KOPT-K1 (cell line): ENCODE data around the gene UBE2E2.

ENCODE experiments used
- H3K27ac ChIP-seq: fragments of 200-600 bp; sonication (generic); 2 replicates; pipeline ENCODE4 v1.5.1; 2016; ENCODE audit warnings: antibody characterized with exemption, mild to moderate bottlenecking, low read depth, low read length; ENCODE audit not compliant: poor library complexity, severe bottlenecking
- H3K36me3 ChIP-seq: fragments of 200-600 bp; sonication (generic); 2 replicates; pipeline ENCODE4 v1.5.1; 2017; ENCODE audit warnings: antibody characterized with exemption, mild to moderate bottlenecking, low read length, moderate library complexity; ENCODE audit not compliant: insufficient read depth
- H3K9me3 ChIP-seq: fragments of 200-600 bp; sonication (generic); 2 replicates; pipeline ENCODE4 v1.5.1; 2017; ENCODE audit warnings: antibody characterized with exemption, low read length, mild to moderate bottlenecking; ENCODE audit not compliant: insufficient read depth, poor library complexity, severe bottlenecking

Gene UBE2E2

GRCh38 chr3:23590424-23591273, 387.5 kb downstream of the UBE2E2 start:
- Histone ChIP-seq H3K36me3 (no peaks in the 10 kb centered on the region), H3K27ac (no peak overlapping the region)

DNA sequence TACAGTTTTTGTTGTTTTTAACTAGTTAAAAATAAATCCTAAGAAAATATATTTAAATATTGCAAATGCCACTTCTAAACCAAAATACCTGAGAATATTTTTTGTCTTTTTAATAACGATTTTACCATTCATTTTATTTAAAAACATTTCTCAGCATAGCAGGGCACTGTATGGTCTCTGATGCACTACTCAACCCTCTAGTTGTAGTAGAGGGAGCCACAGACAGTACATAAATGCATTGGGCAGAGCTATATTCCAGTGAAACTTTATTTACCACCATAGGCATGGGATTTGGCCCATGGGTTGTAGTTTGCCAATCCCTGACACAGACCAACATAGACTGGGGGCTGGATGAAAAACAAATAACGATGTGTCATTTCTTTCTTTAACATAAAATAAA, 388.2 kb downstream of the UBE2E2 start:
- H3K9me3 ChIP-seq, result no peaks in the 10 kb centered on the region
- H3K27ac ChIP-seq, result no peak overlapping the region
- H3K36me3 ChIP-seq, result no peaks in the 10 kb centered on the region

More at GRCh38 chr3:23590424-23591273, 387.5 kb downstream of the UBE2E2 start:
- H3K9me3 ChIP-seq, result no peaks in the 10 kb centered on the region

GRCh38 chr3:23592961-23593931, 390.1 kb downstream of the UBE2E2 start:
- Histone ChIP-seq H3K27ac (no peak overlapping the region), H3K9me3 (no peaks in the 10 kb centered on the region), H3K36me3 (no peaks in the 10 kb centered on the region)

DNA sequence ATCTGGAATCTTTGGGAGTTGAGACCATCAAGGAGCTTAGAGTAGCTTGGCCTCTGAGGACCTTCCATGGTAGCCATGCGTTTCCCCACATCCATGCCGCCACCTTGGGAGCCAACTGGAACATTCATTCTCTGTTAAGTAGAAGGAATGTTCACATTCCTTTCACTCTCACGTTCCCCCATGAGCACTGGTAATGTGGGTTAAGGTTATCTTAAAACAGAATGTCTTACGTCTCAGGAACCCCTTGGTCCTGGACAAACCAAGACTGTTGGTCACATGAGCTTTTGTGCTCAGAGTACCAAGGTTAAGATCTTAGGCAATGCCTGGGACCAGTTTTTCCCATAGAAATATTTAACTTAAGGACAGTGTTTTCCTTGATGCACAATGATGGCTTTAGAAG, 390.9 kb downstream of the UBE2E2 start:
- no peaks in the 10 kb centered on the region for H3K9me3 ChIP-seq

GRCh38 chr3:23594894-23595670, 392.0 kb downstream of the UBE2E2 start:
- no peaks in the 10 kb centered on the region for H3K9me3 ChIP-seq
- H3K27ac ChIP-seq, result no peak overlapping the region
- H3K36me3 ChIP-seq, result no peaks in the 10 kb centered on the region

More for the DNA sequence above, 390.9 kb downstream of the UBE2E2 start:
- Histone ChIP-seq H3K27ac (no peak overlapping the region), H3K36me3 (no peaks in the 10 kb centered on the region)

DNA sequence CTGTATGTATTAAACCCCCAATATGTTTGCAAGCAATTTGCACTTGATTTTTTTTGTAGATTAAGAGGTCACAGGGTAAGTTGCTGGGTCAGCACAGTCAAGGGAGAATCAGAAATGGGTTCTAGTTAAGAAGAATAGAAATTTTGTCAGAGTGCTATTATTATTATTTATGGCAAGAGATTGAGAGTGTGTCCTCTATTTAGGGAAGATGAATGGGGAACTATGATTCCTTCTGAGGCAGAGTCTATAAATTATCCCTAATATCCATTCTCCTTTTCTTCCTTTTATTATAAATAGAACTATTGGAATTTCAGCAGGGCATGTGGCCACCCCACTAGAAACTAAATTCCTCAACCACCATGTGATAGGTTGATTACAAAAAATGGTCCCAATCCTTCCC, 392.7 kb downstream of the UBE2E2 start:
- H3K36me3 ChIP-seq, result no peaks in the 10 kb centered on the region
- H3K27ac ChIP-seq, result no peak overlapping the region

DNA sequence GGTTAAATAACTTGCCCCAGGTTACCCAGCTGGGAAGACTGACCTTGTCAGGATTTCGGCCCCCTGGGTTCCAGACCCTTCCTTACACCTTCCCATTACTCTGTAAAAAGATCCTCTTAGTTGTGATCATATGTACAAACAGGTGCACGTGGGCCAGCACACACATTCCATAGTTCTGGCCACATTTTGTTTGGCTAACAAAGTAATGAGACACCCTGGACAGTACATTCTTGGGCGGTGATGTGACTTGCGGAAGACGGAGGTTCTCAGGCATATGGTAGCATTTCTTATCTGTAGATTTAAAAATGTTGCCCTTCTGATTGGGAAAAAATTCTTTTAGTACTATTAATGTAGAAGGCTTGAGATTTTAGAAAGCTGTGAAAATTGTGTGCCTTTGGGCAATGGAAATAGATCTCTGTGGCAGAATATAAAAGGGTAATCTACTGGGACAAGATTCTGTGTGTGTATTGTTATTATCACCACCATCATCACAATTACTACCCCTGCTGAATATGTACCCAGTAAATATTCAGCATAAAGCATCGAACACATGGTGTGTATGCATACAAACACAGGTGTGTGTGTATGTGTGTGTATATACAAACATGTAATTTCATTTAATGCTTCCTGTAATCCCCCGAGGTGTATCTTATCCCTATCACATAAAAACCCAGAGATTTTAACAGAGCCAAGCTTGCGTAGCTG, 397.2 kb downstream of the UBE2E2 start:
- Histone ChIP-seq H3K36me3 (no peaks in the 10 kb centered on the region), H3K27ac (no peak overlapping the region), H3K9me3 (no peaks in the 10 kb centered on the region)

More for the DNA sequence above, 392.7 kb downstream of the UBE2E2 start:
- no peaks in the 10 kb centered on the region for H3K9me3 ChIP-seq

- Histone ChIP-seq H3K9me3 (no peaks in the 10 kb centered on the region), H3K27ac (no peak overlapping the region), H3K36me3 (no peaks in the 10 kb centered on the region)
Measured at GRCh38 chr3:23601091-23601822, 398.1 kb downstream of the UBE2E2 start.

DNA sequence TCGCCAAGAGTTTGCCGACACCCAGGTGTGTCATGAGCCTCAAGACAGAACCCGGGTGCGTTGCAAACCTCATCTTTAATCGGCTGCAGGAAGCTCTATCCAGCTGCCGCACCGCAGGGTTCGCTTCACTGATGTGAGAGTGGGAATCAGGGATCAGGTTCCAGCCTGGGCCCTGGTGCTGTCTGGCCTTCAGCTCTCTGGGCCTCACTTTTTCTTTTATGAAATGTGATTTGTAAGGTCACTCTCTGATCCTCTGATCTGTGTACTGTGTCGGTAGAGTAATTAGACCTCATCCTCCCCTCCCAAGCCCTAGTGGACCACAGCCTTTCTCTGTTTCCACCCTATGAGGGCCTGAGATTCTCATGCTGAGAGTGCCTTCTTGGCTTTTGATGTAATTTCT, 399.8 kb downstream of the UBE2E2 start:
- Histone ChIP-seq H3K36me3 (no peaks in the 10 kb centered on the region), H3K27ac (no peak overlapping the region), H3K9me3 (no peaks in the 10 kb centered on the region)

GRCh38 chr3:23607184-23607847, 404.2 kb downstream of the UBE2E2 start:
- Histone ChIP-seq H3K9me3 (no peaks in the 10 kb centered on the region), H3K27ac (no peak overlapping the region)

GRCh38 chr3:23608650-23609049, 405.5 kb downstream of the UBE2E2 start:
- no peaks in the 10 kb centered on the region for H3K36me3 ChIP-seq
- no peak overlapping the region for H3K27ac ChIP-seq
- no peaks in the 10 kb centered on the region for H3K9me3 ChIP-seq

More at GRCh38 chr3:23607184-23607847, 404.2 kb downstream of the UBE2E2 start:
- no peaks in the 10 kb centered on the region for H3K36me3 ChIP-seq

GRCh38 chr3:23611737-23612295, 408.7 kb downstream of the UBE2E2 start:
- H3K27ac ChIP-seq, result no peak overlapping the region
- no peaks in the 10 kb centered on the region for H3K36me3 ChIP-seq
- H3K9me3 ChIP-seq, result no peaks in the 10 kb centered on the region

DNA sequence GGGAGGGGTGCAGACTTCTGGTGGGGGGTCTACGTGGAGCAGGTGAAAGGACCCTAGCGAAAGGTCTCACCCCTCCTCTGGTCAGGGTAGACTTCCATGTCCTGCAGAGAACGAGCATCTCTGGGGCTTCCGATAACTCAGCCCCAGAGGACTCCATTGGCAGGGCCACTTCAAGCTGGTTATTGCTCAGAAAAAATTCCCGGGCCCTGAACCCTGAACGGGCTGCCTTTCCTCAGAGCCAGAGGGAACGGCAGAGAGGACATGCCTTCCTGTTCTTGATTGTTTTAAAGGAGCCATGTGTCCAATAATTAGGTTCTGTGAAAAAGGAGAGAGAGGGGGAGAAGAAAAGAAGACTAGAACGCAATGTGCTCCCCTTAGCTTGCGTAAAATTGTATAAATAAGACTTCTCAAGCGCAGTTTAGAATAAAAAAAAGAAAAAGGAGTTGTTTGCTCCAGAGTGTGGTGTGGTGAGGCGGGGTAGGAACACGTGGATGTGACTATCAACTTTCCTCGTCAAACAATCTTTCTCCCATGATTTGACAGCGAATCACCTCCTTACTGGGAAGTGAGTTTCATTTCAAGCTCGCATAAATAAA, 409.3 kb downstream of the UBE2E2 start:
- H3K9me3 ChIP-seq, result no peaks in the 10 kb centered on the region
- no peak overlapping the region for H3K27ac ChIP-seq
- H3K36me3 ChIP-seq, result no peaks in the 10 kb centered on the region
